ENCODE data around the gene TSEN34.

- TF ChIP-seq CTCF (IDR thresholded peaks at IDR 0.05): no peak
- TF ChIP-seq POLR2A (IDR thresholded peaks at IDR 0.05): no peak
Observed at GRCh38 chr19:54152267-54152666, 38.8 kb upstream of the TSEN34 start.
